ENCODE data around the gene CADPS2. TPM values are rescaled to one million over a fixed set of nuclear protein-coding genes. Genes with fewer than 3 reads are reported as not detected.
A peak's percentile ranks its signal among the peaks of the same experiment; 100 is the strongest.

The CADPS2 gene
- total and polyA plus RNA-seq, 2 of the 8 experiments (the other 6 are each of a cell fraction or from before 2014, with no cell fraction given) = 8.9 to 22.3 TPM

DNA sequence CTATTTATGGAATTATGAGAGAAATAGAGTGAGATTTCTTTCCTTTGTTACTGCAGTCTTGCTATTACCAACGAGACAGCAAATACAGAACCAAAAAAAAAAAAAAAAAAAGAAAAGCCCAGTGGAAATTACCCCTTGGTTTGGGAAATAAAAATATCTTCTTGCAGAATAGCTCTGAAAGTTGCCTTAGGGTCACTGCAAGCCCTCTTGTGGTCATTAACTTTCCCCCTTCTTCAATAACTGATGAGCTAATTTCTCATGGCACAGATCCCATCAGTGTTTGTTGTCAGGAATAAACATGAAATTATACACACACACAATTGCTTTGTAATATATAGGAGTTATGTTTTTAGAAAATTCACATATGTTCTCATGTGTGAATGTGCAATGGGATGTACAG lies 470.8 kb downstream of the CADPS2 start (continued):
- TF ChIP-seq, protein P1, sequence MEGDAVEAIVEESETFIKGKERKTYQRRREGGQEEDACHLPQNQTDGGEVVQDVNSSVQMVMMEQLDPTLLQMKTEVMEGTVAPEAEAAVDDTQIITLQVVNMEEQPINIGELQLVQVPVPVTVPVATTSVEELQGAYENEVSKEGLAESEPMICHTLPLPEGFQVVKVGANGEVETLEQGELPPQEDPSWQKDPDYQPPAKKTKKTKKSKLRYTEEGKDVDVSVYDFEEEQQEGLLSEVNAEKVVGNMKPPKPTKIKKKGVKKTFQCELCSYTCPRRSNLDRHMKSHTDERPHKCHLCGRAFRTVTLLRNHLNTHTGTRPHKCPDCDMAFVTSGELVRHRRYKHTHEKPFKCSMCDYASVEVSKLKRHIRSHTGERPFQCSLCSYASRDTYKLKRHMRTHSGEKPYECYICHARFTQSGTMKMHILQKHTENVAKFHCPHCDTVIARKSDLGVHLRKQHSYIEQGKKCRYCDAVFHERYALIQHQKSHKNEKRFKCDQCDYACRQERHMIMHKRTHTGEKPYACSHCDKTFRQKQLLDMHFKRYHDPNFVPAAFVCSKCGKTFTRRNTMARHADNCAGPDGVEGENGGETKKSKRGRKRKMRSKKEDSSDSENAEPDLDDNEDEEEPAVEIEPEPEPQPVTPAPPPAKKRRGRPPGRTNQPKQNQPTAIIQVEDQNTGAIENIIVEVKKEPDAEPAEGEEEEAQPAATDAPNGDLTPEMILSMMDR (IDR thresholded peaks at IDR 0.05; ENCODE audit: control extremely low read depth in 1 of 3, insufficient read depth in 1 of 3, low read depth in 1 of 3, low read length in 3 of 3) = peak in 1 of 3 experiments; percentile 22; a peak in 1 of 4 replicates
- no peak for TF ChIP-seq POU5F1 (IDR thresholded peaks at IDR 0.05; ENCODE audit: low read depth, low read length)
- TF ChIP-seq MAFK (IDR thresholded peaks at IDR 0.05; ENCODE audit: low read depth, low read length) = no peak

Measured in H1 (cell line).